Central memory CD8-positive, alpha-beta T cell (primary cell): Measurements from ENCODE around the gene CLCN5.

Experiments
- ATAC-seq: fragments of 150-1000 bp; cut with Tn5 transposase; replicated peaks from 2 replicates; pipeline ENCODE4 v1.10.0; 2022; ENCODE audit warnings: mild to moderate bottlenecking, moderate FRiP score, moderate number of reproducible peaks; ENCODE audit not compliant: poor library complexity, severe bottlenecking; ENCODE audit errors: extremely low read depth
- DNase-seq, 2 donors: peaks; one replicate each; pipeline ENCODE4 v3.0.0; 2021; ENCODE audit warnings: low spot score in 2 of 2
- H3K27ac Mint-ChIP-seq: one replicate; pipeline ENCODE4 v1.8.0; 2022; ENCODE audit warnings: low read depth, mild to moderate bottlenecking, moderate library complexity, mixed read lengths
- H3K27me3 Mint-ChIP-seq: one replicate; pipeline ENCODE4 v1.8.0; 2022; ENCODE audit warnings: mixed read lengths
- H3K36me3 Mint-ChIP-seq: one replicate; pipeline ENCODE4 v1.8.0; 2022; ENCODE audit warnings: mild to moderate bottlenecking, moderate library complexity, mixed read lengths; ENCODE audit not compliant: insufficient read depth
- H3K4me1 Mint-ChIP-seq: one replicate; pipeline ENCODE4 v1.8.0; 2022; ENCODE audit warnings: mixed read lengths
- H3K4me3 Mint-ChIP-seq: one replicate; pipeline ENCODE4 v1.8.0; 2022; ENCODE audit warnings: mild to moderate bottlenecking, moderate library complexity, mixed read lengths
- H3K9me3 Mint-ChIP-seq: one replicate; pipeline ENCODE4 v1.8.0; 2022; ENCODE audit warnings: mixed read lengths

The CLCN5 gene

GRCh38 chrX:49910344-49910743 lies 12.1 kb upstream of the CLCN5 start:
- no peak overlapping the region for H3K4me3 Mint-ChIP-seq
- no peak for DNase-seq
- ATAC-seq = no peak
- H3K27me3 Mint-ChIP-seq = no peaks in the 10 kb centered on the region
- H3K27ac Mint-ChIP-seq = peak overlapping the region; percentile 16
- peaks cover 9% of the 10 kb centered on the region for H3K4me1 Mint-ChIP-seq
- H3K9me3 Mint-ChIP-seq = no peaks in the 10 kb centered on the region
- H3K36me3 Mint-ChIP-seq = no peaks in the 10 kb centered on the region

- Mint-ChIP-seq H3K4me1 (peaks cover 9% of the 10 kb centered on the region), H3K36me3 (no peaks in the 10 kb centered on the region), H3K4me3 (no peak overlapping the region), H3K27me3 (no peaks in the 10 kb centered on the region), H3K27ac (no peak overlapping the region), H3K9me3 (no peaks in the 10 kb centered on the region)
- ATAC-seq (no peak), DNase-seq (no peak)
These were observed 10.3 kb upstream of the CLCN5 start for GRCh38 chrX:49912086-49912485.

GRCh38 chrX:49912861-49913260 lies 9.5 kb upstream of the CLCN5 start:
- H3K27ac Mint-ChIP-seq = no peak overlapping the region
- no peaks in the 10 kb centered on the region for H3K36me3 Mint-ChIP-seq
- peaks cover 9% of the 10 kb centered on the region for H3K4me1 Mint-ChIP-seq

GRCh38 chrX:49915361-49916222 lies 6.8 kb upstream of the CLCN5 start:
- Mint-ChIP-seq H3K36me3 (peaks cover 3% of the 10 kb centered on the region), H3K9me3 (no peaks in the 10 kb centered on the region), H3K4me3 (no peak overlapping the region), H3K27ac (no peak overlapping the region), H3K27me3 (no peaks in the 10 kb centered on the region), H3K4me1 (peaks cover 2% of the 10 kb centered on the region)
- DNase-seq (peak in 1 of 2 donors; percentile 11), ATAC-seq (peak; percentile 52)

More at GRCh38 chrX:49912861-49913260, 9.5 kb upstream of the CLCN5 start:
- H3K9me3 Mint-ChIP-seq = no peaks in the 10 kb centered on the region
- H3K4me3 Mint-ChIP-seq = no peak overlapping the region
- no peaks in the 10 kb centered on the region for H3K27me3 Mint-ChIP-seq
- ATAC-seq = no peak
- DNase-seq = no peak

GRCh38 chrX:49919617-49920016 lies 2.8 kb upstream of the CLCN5 start:
- Mint-ChIP-seq H3K27ac (no peak overlapping the region), H3K4me1 (no peaks in the 10 kb centered on the region)
- DNase-seq = no peak

GRCh38 chrX:49921109-49921508 lies 1.3 kb upstream of the CLCN5 start:
- H3K9me3 Mint-ChIP-seq = no peaks in the 10 kb centered on the region
- peaks cover 5% of the 10 kb centered on the region for H3K36me3 Mint-ChIP-seq
- H3K4me1 Mint-ChIP-seq = no peaks in the 10 kb centered on the region
- H3K27ac Mint-ChIP-seq = no peak overlapping the region
- no peak overlapping the region for H3K4me3 Mint-ChIP-seq
- DNase-seq (no peak), ATAC-seq (no peak)
- no peaks in the 10 kb centered on the region for H3K27me3 Mint-ChIP-seq

More at GRCh38 chrX:49919617-49920016, 2.8 kb upstream of the CLCN5 start:
- ATAC-seq = no peak
- peaks cover 5% of the 10 kb centered on the region for H3K36me3 Mint-ChIP-seq
- no peaks in the 10 kb centered on the region for H3K9me3 Mint-ChIP-seq
- no peaks in the 10 kb centered on the region for H3K27me3 Mint-ChIP-seq
- H3K4me3 Mint-ChIP-seq = no peak overlapping the region

- ATAC-seq (no peak), DNase-seq (no peak)
- no peaks in the 10 kb centered on the region for H3K4me1 Mint-ChIP-seq
- no peaks in the 10 kb centered on the region for H3K27me3 Mint-ChIP-seq
- H3K27ac Mint-ChIP-seq = no peak overlapping the region
- no peak overlapping the region for H3K4me3 Mint-ChIP-seq
- no peaks in the 10 kb centered on the region for H3K9me3 Mint-ChIP-seq
- peaks cover 3% of the 10 kb centered on the region for H3K36me3 Mint-ChIP-seq
These were observed 2.8 kb downstream of the CLCN5 start for GRCh38 chrX:49925176-49925575.

- Mint-ChIP-seq H3K36me3 (no peaks in the 10 kb centered on the region), H3K27me3 (no peaks in the 10 kb centered on the region), H3K9me3 (no peaks in the 10 kb centered on the region), H3K27ac (no peak overlapping the region), H3K4me1 (no peaks in the 10 kb centered on the region), H3K4me3 (no peak overlapping the region)
- DNase-seq (no peak), ATAC-seq (no peak)
These were observed 7.6 kb downstream of the CLCN5 start for GRCh38 chrX:49930039-49930438.

GRCh38 chrX:49932791-49933190 lies 10.4 kb downstream of the CLCN5 start:
- no peaks in the 10 kb centered on the region for H3K27me3 Mint-ChIP-seq
- H3K4me1 Mint-ChIP-seq = no peaks in the 10 kb centered on the region
- no peak overlapping the region for H3K27ac Mint-ChIP-seq
- DNase-seq (no peak), ATAC-seq (no peak)
- no peaks in the 10 kb centered on the region for H3K36me3 Mint-ChIP-seq
- H3K4me3 Mint-ChIP-seq = no peak overlapping the region
- no peaks in the 10 kb centered on the region for H3K9me3 Mint-ChIP-seq

GRCh38 chrX:49934148-49934547 lies 11.8 kb downstream of the CLCN5 start:
- DNase-seq = no peak
- Mint-ChIP-seq H3K9me3 (no peaks in the 10 kb centered on the region), H3K27me3 (no peaks in the 10 kb centered on the region), H3K36me3 (no peaks in the 10 kb centered on the region), H3K4me3 (no peak overlapping the region), H3K4me1 (no peaks in the 10 kb centered on the region), H3K27ac (no peak overlapping the region)
- no peak for ATAC-seq

- DNase-seq = no peak
These were observed 12.3 kb downstream of the CLCN5 start for GRCh38 chrX:49934729-49935128.

GRCh38 chrX:49947781-49948180 lies 25.4 kb downstream of the CLCN5 start:
- no peaks in the 10 kb centered on the region for H3K4me1 Mint-ChIP-seq
- H3K9me3 Mint-ChIP-seq = no peaks in the 10 kb centered on the region
- no peak overlapping the region for H3K4me3 Mint-ChIP-seq
- DNase-seq (no peak), ATAC-seq (no peak)
- no peak overlapping the region for H3K27ac Mint-ChIP-seq
- no peaks in the 10 kb centered on the region for H3K36me3 Mint-ChIP-seq
- H3K27me3 Mint-ChIP-seq = no peaks in the 10 kb centered on the region

More at GRCh38 chrX:49934729-49935128, 12.3 kb downstream of the CLCN5 start:
- Mint-ChIP-seq H3K36me3 (no peaks in the 10 kb centered on the region), H3K27me3 (no peaks in the 10 kb centered on the region), H3K4me1 (no peaks in the 10 kb centered on the region), H3K9me3 (no peaks in the 10 kb centered on the region), H3K27ac (no peak overlapping the region), H3K4me3 (no peak overlapping the region)
- ATAC-seq = no peak

GRCh38 chrX:49949961-49950360 lies 27.6 kb downstream of the CLCN5 start:
- ATAC-seq = no peak
- no peaks in the 10 kb centered on the region for H3K36me3 Mint-ChIP-seq
- no peak for DNase-seq
- H3K4me3 Mint-ChIP-seq = no peak overlapping the region
- H3K27me3 Mint-ChIP-seq = no peaks in the 10 kb centered on the region
- no peak overlapping the region for H3K27ac Mint-ChIP-seq
- no peaks in the 10 kb centered on the region for H3K4me1 Mint-ChIP-seq
- no peaks in the 10 kb centered on the region for H3K9me3 Mint-ChIP-seq
